ENCODE data around the gene TAF3.

Gene TAF3

GRCh38 chr10:7794251-7795026, 23.9 kb upstream of the TAF3 start:
- Histone ChIP-seq H3K9me2 (replicated peaks; ENCODE audit: insufficient read depth, low read length) (no peaks in the 10 kb centered on the region), H3K27me3 (ENCODE audit: low read length) (no peaks in the 10 kb centered on the region), H3K4me2 (ENCODE audit: low read depth, low read length, poor library complexity, severe bottlenecking) (no peak overlapping the region), H3K9me3 (ENCODE audit: insufficient read depth, low read length) (no peaks in the 10 kb centered on the region), H3K4me3 (ENCODE audit: insufficient read depth, low read length, poor library complexity, severe bottlenecking) (no peak overlapping the region), H4K20me1 (ENCODE audit: low read depth, low read length) (peaks cover 37% of the 10 kb centered on the region), H3F3A (ENCODE audit: insufficient read depth) (no peaks in the 10 kb centered on the region), H3K27ac (ENCODE audit: low read depth, low read length) (no peak overlapping the region), H3K9ac (ENCODE audit: low read length) (no peak overlapping the region), H3K36me3 (ENCODE audit: low read length) (peaks cover 24% of the 10 kb centered on the region), H2AFZ (ENCODE audit: low read depth, low read length, severe bottlenecking) (no peak overlapping the region), H3K79me2 (ENCODE audit: insufficient read depth, low read length) (peaks cover 70% of the 10 kb centered on the region)
- no peak for TF ChIP-seq EZH2phosphoT487 (conservative IDR thresholded peaks at IDR 0.05; ENCODE audit: low read length)
- no peak for TF ChIP-seq CTCF (IDR thresholded peaks at IDR 0.05; ENCODE audit: insufficient read depth, low read length, poor library complexity, severe bottlenecking)

GRCh38 chr10:7795605-7796004, 22.7 kb upstream of the TAF3 start:
- no peak overlapping the region for H2AFZ ChIP-seq (ENCODE audit: low read depth, low read length, severe bottlenecking)
- H3K4me3 ChIP-seq (ENCODE audit: insufficient read depth, low read length, poor library complexity, severe bottlenecking) = no peak overlapping the region
- no peaks in the 10 kb centered on the region for H3K27me3 ChIP-seq (ENCODE audit: low read length)
- no peaks in the 10 kb centered on the region for H3F3A ChIP-seq (ENCODE audit: insufficient read depth)
- H3K9ac ChIP-seq (ENCODE audit: low read length) = no peak overlapping the region
- no peaks in the 10 kb centered on the region for H3K9me2 ChIP-seq (replicated peaks; ENCODE audit: insufficient read depth, low read length)
- H3K79me2 ChIP-seq (ENCODE audit: insufficient read depth, low read length) = peaks cover 58% of the 10 kb centered on the region
- no peak for TF ChIP-seq EZH2phosphoT487 (conservative IDR thresholded peaks at IDR 0.05; ENCODE audit: low read length)
- TF ChIP-seq CTCF (IDR thresholded peaks at IDR 0.05; ENCODE audit: insufficient read depth, low read length, poor library complexity, severe bottlenecking) = no peak
- H3K9me3 ChIP-seq (ENCODE audit: insufficient read depth, low read length) = no peaks in the 10 kb centered on the region
- H3K27ac ChIP-seq (ENCODE audit: low read depth, low read length) = no peak overlapping the region
- H3K4me2 ChIP-seq (ENCODE audit: low read depth, low read length, poor library complexity, severe bottlenecking) = no peak overlapping the region
- peaks cover 27% of the 10 kb centered on the region for H4K20me1 ChIP-seq (ENCODE audit: low read depth, low read length)
- peaks cover 27% of the 10 kb centered on the region for H3K36me3 ChIP-seq (ENCODE audit: low read length)

- Histone ChIP-seq H3K27me3 (ENCODE audit: low read length) (no peaks in the 10 kb centered on the region), H2AFZ (ENCODE audit: low read depth, low read length, severe bottlenecking) (no peak overlapping the region), H3K9ac (ENCODE audit: low read length) (no peak overlapping the region), H3K27ac (ENCODE audit: low read depth, low read length) (no peak overlapping the region), H4K20me1 (ENCODE audit: low read depth, low read length) (peaks cover 26% of the 10 kb centered on the region), H3K9me3 (ENCODE audit: insufficient read depth, low read length) (no peaks in the 10 kb centered on the region), H3K36me3 (ENCODE audit: low read length) (peaks cover 47% of the 10 kb centered on the region), H3F3A (ENCODE audit: insufficient read depth) (no peaks in the 10 kb centered on the region), H3K4me2 (ENCODE audit: low read depth, low read length, poor library complexity, severe bottlenecking) (no peak overlapping the region), H3K4me3 (ENCODE audit: insufficient read depth, low read length, poor library complexity, severe bottlenecking) (no peak overlapping the region), H3K9me2 (replicated peaks; ENCODE audit: insufficient read depth, low read length) (no peaks in the 10 kb centered on the region), H3K79me2 (ENCODE audit: insufficient read depth, low read length) (peaks cover 39% of the 10 kb centered on the region)
- TF ChIP-seq CTCF (IDR thresholded peaks at IDR 0.05; ENCODE audit: insufficient read depth, low read length, poor library complexity, severe bottlenecking) (no peak), EZH2phosphoT487 (conservative IDR thresholded peaks at IDR 0.05; ENCODE audit: low read length) (no peak)
Measured at GRCh38 chr10:7797582-7797981, 20.7 kb upstream of the TAF3 start.

All from SU-DHL-6 (cell line).